Activated CD8-positive, alpha-beta T cell treated with anti-CD3 and anti-CD28 coated beads for 36 hours (primary cell): ENCODE measurements around the gene CNTD1. TPM values are rescaled to one million over a fixed set of nuclear protein-coding genes. Genes with fewer than 3 reads are reported as not detected.

Source experiments
- ATAC-seq: fragments of 200-7000 bp; cut with Tn5 transposase; one replicate; pipeline ENCODE4 v1.10.0; 2021; ENCODE audit warnings: mild to moderate bottlenecking, moderate library complexity
- CTCF ChIA-PET: fragments of 350-600 bp; sonication (Branson Sonifier 250); formaldehyde crosslinking; loops from one replicate; lab custom pipeline; 2021; ENCODE audit warnings: antibody characterized with exemption; lab: Charles Lee
- POLR2A ChIA-PET: fragments of 350-600 bp; sonication (Branson Sonifier 250); formaldehyde crosslinking; loops from one replicate; lab custom pipeline; 2021; ENCODE audit warnings: antibody characterized with exemption; lab: Charles Lee
- DNase-seq: peaks from one replicate; pipeline ENCODE4 v3.0.0-alpha.2; 2020
- H3K27ac Mint-ChIP-seq: one replicate; pipeline ENCODE4 v1.8.0; 2021; ENCODE audit warnings: mild to moderate bottlenecking, mixed read lengths
- H3K27me3 Mint-ChIP-seq: one replicate; pipeline ENCODE4 v1.8.0; 2021; ENCODE audit warnings: mixed read lengths
- H3K36me3 Mint-ChIP-seq: one replicate; pipeline ENCODE4 v1.8.0; 2021; ENCODE audit warnings: low read depth, mixed read lengths
- H3K4me1 Mint-ChIP-seq: one replicate; pipeline ENCODE4 v1.8.0; 2021; ENCODE audit warnings: low read depth, mixed read lengths
- H3K4me3 Mint-ChIP-seq: one replicate; pipeline ENCODE4 v1.8.0; 2021; ENCODE audit warnings: mild to moderate bottlenecking, moderate library complexity, mixed read lengths
- H3K9me3 Mint-ChIP-seq: one replicate; pipeline ENCODE4 v1.8.0; 2021; ENCODE audit warnings: mixed read lengths
- intact Hi-C: fragments of 100-400 bp; cut with micrococcal nuclease; formaldehyde crosslinking; loops from one replicate; pipeline ENCODE4 v1.10.0; 2022
- total RNA-seq, 2 experiments: library from RNA; stranded (reverse); gene quantifications; one replicate each; pipeline ENCODE4 v1.2.3, GENCODE V29; 2021
- TF ChIP-seq, protein P1 (sequence below): fragments of 200-600 bp; IDR thresholded peaks from one replicate; pipeline ENCODE4 v1.8.0; 2022; ENCODE audit warnings: antibody characterized with exemption, mild to moderate bottlenecking

Gene CNTD1
- total RNA-seq, 2 experiments from 2014 or later: 0.23 TPM; not detected in 1

DNA sequence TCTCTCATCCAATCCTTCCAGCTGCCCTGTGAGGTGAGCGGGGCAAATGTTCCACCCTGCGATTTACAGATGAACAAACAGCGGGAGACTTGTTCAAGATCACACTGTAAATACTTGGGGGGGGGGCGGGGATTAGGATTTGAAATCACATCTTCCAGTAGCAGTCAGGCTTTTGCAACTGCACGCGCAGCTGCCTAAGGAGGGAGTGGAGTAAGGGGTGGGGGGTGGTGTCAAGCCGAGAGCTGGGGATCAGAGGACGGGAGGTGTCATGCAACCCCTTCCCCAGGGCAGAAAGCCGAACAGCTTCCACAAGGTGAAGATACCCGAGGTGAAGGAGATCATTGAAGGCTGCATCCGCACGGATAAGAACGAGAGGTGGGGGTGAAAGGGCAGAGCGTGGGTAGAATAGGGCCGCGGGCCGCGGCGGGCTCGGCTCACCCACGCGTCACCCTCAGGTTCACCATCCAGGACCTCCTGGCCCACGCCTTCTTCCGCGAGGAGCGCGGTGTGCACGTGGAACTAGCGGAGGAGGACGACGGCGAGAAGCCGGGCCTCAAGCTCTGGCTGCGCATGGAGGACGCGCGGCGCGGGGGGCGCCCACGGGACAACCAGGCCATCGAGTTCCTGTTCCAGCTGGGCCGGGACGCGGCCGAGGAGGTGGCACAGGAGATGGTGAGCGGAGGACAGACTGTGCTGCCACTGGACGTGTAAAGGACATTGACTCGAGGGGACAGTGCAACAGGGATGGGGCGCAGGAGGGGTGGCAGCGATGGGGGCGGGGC lies 13.7 kb upstream of the CNTD1 start:
- no peaks in the 10 kb centered on the region for H3K9me3 Mint-ChIP-seq
- peaks cover 63% of the 10 kb centered on the region for H3K27me3 Mint-ChIP-seq
- no peak for ATAC-seq
- H3K4me1 Mint-ChIP-seq: peaks cover 19% of the 10 kb centered on the region
- intact Hi-C loops: no loop called here
- H3K36me3 Mint-ChIP-seq: no peaks in the 10 kb centered on the region
- POLR2A ChIA-PET: interaction anchor here (1.0 to 4.5 kb wide), 2 partner anchors 11 to 33 kb away, joined by 3 to 22 read pairs; partner anchors contain the start of gene VPS25
- H3K4me3 Mint-ChIP-seq: no peak overlapping the region
- no peak overlapping the region for H3K27ac Mint-ChIP-seq
- CTCF ChIA-PET: no interaction called here
- no peak for DNase-seq
- TF ChIP-seq, protein P1, sequence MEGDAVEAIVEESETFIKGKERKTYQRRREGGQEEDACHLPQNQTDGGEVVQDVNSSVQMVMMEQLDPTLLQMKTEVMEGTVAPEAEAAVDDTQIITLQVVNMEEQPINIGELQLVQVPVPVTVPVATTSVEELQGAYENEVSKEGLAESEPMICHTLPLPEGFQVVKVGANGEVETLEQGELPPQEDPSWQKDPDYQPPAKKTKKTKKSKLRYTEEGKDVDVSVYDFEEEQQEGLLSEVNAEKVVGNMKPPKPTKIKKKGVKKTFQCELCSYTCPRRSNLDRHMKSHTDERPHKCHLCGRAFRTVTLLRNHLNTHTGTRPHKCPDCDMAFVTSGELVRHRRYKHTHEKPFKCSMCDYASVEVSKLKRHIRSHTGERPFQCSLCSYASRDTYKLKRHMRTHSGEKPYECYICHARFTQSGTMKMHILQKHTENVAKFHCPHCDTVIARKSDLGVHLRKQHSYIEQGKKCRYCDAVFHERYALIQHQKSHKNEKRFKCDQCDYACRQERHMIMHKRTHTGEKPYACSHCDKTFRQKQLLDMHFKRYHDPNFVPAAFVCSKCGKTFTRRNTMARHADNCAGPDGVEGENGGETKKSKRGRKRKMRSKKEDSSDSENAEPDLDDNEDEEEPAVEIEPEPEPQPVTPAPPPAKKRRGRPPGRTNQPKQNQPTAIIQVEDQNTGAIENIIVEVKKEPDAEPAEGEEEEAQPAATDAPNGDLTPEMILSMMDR: no peak

DNA sequence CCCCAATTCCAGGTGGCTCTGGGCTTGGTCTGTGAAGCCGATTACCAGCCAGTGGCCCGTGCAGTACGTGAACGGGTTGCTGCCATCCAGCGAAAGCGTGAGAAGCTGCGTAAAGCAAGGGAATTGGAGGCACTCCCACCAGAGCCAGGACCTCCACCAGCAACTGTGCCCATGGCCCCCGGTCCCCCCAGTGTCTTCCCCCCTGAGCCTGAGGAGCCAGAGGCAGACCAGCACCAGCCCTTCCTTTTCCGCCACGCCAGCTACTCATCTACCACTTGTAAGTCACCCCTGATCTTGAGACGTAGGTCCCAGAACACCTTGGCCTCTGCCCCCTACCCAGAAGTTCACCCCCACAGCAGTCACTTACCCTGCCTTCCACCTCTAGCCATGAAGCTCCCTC lies 11.4 kb upstream of the CNTD1 start:
- no peak for ATAC-seq
- no peak for DNase-seq
- H3K36me3 Mint-ChIP-seq: no peaks in the 10 kb centered on the region
- intact Hi-C loops: no loop called here
- TF ChIP-seq, protein P1: no peak
- H3K27me3 Mint-ChIP-seq: peaks cover 50% of the 10 kb centered on the region
- H3K27ac Mint-ChIP-seq: no peak overlapping the region
- POLR2A ChIA-PET: interaction anchor here (1.0 kb wide), 2 partner anchors 13 to 17 kb away, joined by 3 to 4 read pairs; no protein-coding TSS in a partner anchor
- peaks cover 15% of the 10 kb centered on the region for H3K4me1 Mint-ChIP-seq
- CTCF ChIA-PET: no interaction called here
- H3K9me3 Mint-ChIP-seq: no peaks in the 10 kb centered on the region
- no peak overlapping the region for H3K4me3 Mint-ChIP-seq

DNA sequence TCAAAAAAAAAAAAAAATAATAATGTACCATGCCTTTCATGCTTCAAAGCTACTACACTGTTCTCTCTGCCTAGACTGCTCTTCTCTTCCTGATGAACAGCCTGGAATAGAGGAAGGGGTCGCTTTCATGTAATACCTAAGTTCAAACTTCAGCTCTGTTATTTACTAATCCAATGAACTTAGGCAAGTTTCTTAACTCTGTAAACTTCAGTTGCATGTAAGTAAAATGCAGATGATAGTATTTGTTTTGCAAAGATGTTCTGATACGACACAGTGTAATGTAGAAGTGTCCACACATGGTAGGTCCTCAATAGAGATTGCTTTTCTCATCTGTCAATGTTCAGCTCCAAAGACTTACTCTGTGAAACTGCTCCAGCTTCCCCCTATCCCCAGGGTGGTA lies 6.7 kb upstream of the CNTD1 start:
- POLR2A ChIA-PET: interaction anchor here (0.6 to 1.2 kb wide), 2 partner anchors 19 to 228 kb away, joined by 3 read pairs; partner anchors contain the start of gene VPS25
- CTCF ChIA-PET: interaction anchor here (0.7 to 1.1 kb wide), 2 partner anchors 28 kb away, joined by 3 to 4 read pairs; no protein-coding TSS in a partner anchor

DNA sequence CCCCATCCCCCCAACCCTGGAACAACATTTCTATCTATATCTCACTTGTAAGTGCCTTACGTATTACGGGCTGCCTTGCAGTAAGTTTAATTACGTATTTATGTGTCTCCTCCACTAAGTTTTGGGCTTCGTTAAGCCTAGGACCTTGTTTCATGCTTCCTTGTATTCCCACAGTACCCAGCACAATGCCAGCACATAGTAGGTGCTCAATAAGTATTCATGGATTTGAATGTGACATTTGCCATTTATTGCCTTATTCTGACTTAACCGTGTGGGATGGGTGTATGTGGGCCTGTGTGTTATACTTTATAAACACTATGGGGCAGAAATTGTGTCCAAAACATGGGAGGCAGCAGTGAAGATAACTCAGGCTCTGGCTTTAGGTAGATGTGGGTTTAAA lies 6.1 kb upstream of the CNTD1 start:
- no peak overlapping the region for H3K4me3 Mint-ChIP-seq

More for the DNA sequence above, 6.7 kb upstream of the CNTD1 start:
- peaks cover 5% of the 10 kb centered on the region for H3K4me1 Mint-ChIP-seq
- TF ChIP-seq, protein P1: no peak
- H3K27ac Mint-ChIP-seq: no peak overlapping the region
- intact Hi-C loops: no loop called here
- H3K4me3 Mint-ChIP-seq: no peak overlapping the region
- ATAC-seq: no peak
- H3K9me3 Mint-ChIP-seq: no peaks in the 10 kb centered on the region
- peaks cover 6% of the 10 kb centered on the region for H3K36me3 Mint-ChIP-seq
- H3K27me3 Mint-ChIP-seq: peaks cover 12% of the 10 kb centered on the region
- DNase-seq: no peak

More for the DNA sequence above, 6.1 kb upstream of the CNTD1 start:
- peaks cover 6% of the 10 kb centered on the region for H3K36me3 Mint-ChIP-seq
- TF ChIP-seq, protein P1: no peak
- ChIA-PET POLR2A (interaction anchor here (1.2 to 1.3 kb wide), 2 partner anchors 20 to 33 kb away, joined by 3 to 4 read pairs; partner anchors contain the start of gene VPS25), CTCF (interaction anchor here (0.7 to 1.1 kb wide), 2 partner anchors 28 to 29 kb away, joined by 3 to 4 read pairs; no protein-coding TSS in a partner anchor)
- peaks cover 9% of the 10 kb centered on the region for H3K27me3 Mint-ChIP-seq
- peaks cover 9% of the 10 kb centered on the region for H3K4me1 Mint-ChIP-seq
- no peaks in the 10 kb centered on the region for H3K9me3 Mint-ChIP-seq
- H3K27ac Mint-ChIP-seq: no peak overlapping the region
- ATAC-seq: no peak
- intact Hi-C loops: no loop called here
- no peak for DNase-seq
